Common myeloid progenitor, CD34-positive (primary cell): Measurements from ENCODE around the gene NUDT3.
A peak's percentile ranks its signal among the peaks of the same experiment; 100 is the strongest.

Experiments
- CTCF ChIA-PET: fragments of 350-600 bp; sonication (Branson Sonifier 250); formaldehyde crosslinking; loops from one replicate; lab custom pipeline; 2021; ENCODE audit warnings: antibody characterized with exemption; lab: Charles Lee
- POLR2A ChIA-PET: fragments of 350-600 bp; sonication (Branson Sonifier 250); formaldehyde crosslinking; loops from one replicate; lab custom pipeline; 2021; ENCODE audit warnings: antibody characterized with exemption; lab: Charles Lee
- DNase-seq, 3 donors: peaks; one replicate each; pipeline versions ENCODE4 v3.0.0 to v3.0.0-alpha.2; 2013
- H3K27ac ChIP-seq, 2 experiments: 1 replicate in 1 of 2; 2 replicates in 1 of 2; pipeline ENCODE4 v1.7.0; 2013; ENCODE audit warnings: inconsistent platforms in 2 of 2, low read length in 2 of 2, mild to moderate bottlenecking in 2 of 2, low read depth in 1 of 2, moderate library complexity in 1 of 2; ENCODE audit not compliant: severe bottlenecking in 2 of 2, insufficient read depth in 1 of 2, poor library complexity in 1 of 2
- H3K27me3 ChIP-seq, 5 experiments: replicated peaks in 2 of 5; 1 replicate in 3 of 5; 2 replicates in 2 of 5; pipeline versions ENCODE4 v1.6.1 to v1.7.0; 2013; ENCODE audit warnings: low read length in 4 of 5, mild to moderate bottlenecking in 2 of 5, moderate library complexity in 2 of 5, inconsistent platforms in 1 of 5; ENCODE audit not compliant: insufficient read depth in 5 of 5, control insufficient read depth in 4 of 5
- H3K36me3 ChIP-seq, 4 experiments: 1 replicate in 2 of 4; 2 replicates in 2 of 4; pipeline versions ENCODE4 v1.6.1 to v1.7.0; 2013; ENCODE audit warnings: low read length in 3 of 4, control low read depth in 1 of 4, mild to moderate bottlenecking in 1 of 4; ENCODE audit not compliant: control insufficient read depth in 4 of 4, insufficient read depth in 4 of 4
- H3K4me1 ChIP-seq, 4 experiments: 1 replicate in 3 of 4; 2 replicates in 1 of 4; pipeline versions ENCODE4 v1.6.1 to v1.7.1; 2013; ENCODE audit warnings: low read length in 3 of 4, mild to moderate bottlenecking in 3 of 4, control low read depth in 1 of 4, inconsistent platforms in 1 of 4, moderate library complexity in 1 of 4; ENCODE audit not compliant: control insufficient read depth in 4 of 4, insufficient read depth in 4 of 4; ENCODE audit errors: control extremely low read depth in 1 of 4
- H3K4me3 ChIP-seq, 7 experiments: 1 replicate in 4 of 7; 2 replicates in 3 of 7; pipeline versions ENCODE4 v1.5.1 to v1.7.0; 2013; ENCODE audit warnings: mild to moderate bottlenecking in 7 of 7, low read length in 6 of 7, moderate library complexity in 6 of 7, inconsistent platforms in 2 of 7, low read depth in 2 of 7, control low read depth in 1 of 7; ENCODE audit not compliant: insufficient read depth in 4 of 7, control insufficient read depth in 1 of 7; ENCODE audit errors: extremely low read depth in 1 of 7
- H3K9me3 ChIP-seq, 5 experiments: 1 replicate in 4 of 5; 2 replicates in 1 of 5; pipeline versions ENCODE4 v1.6.1 to v1.7.1; 2013; ENCODE audit warnings: low read length in 4 of 5, mild to moderate bottlenecking in 2 of 5, inconsistent platforms in 1 of 5, low read depth in 1 of 5, moderate library complexity in 1 of 5; ENCODE audit not compliant: control insufficient read depth in 4 of 5, insufficient read depth in 2 of 5; ENCODE audit errors: control extremely low read depth in 1 of 5
- WGBS: methylation state at CpG from one replicate; pipeline ENCODE4 v1.1.5; 2013; ENCODE audit not compliant: insufficient coverage; 5-methylcytosine and 5-hydroxymethylcytosine counted together

Gene NUDT3

DNA sequence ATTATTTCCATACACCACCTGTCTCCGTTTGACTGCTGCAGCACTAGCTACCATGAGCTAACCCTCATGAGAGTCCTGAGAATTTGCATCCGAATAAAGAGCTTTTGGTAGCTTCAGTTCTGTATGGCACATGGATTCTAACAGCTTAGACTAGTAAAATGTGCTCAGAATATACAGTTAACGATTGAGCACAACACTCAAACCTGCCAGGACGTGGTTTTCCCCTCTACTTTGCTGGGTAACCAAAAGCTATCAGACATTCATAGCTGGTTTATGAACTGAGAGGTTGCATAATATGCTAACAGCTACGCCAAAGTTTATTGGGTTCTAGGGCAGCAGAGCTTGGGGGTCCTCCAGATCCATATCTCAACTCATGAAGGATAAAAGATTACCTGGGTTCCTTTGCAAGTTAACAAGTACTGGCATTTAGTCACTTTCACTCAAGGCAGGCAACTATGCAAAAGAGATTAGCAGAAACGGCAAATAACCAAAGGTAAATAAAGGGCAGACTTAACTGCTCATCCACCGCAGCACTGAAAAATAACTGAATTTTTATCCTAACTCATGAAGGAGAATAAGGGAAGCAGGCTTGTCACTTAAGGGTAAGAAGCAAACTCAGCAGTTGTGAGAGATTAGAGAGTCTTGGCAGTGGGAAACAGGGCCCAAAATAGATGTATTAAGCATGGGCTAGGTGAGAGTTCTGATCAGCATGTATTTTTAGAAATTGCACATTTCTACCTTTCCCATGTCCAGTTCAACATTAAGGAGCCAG lies 29.4 kb downstream of the NUDT3 start:
- WGBS = 100% methylated on average over 1 of the region's 7 CpGs
- Histone ChIP-seq H3K36me3 (peaks cover 0 to 3% (median 0%) of the 10 kb centered on the region in 4 experiments), H3K4me3 (peak overlapping the region in 3 of 7 experiments; percentile 19 to 35 (median 33)), H3K27me3 (no peaks in the 10 kb centered on the region), H3K4me1 (peaks cover 3 to 32% (median 19%) of the 10 kb centered on the region in 4 experiments), H3K9me3 (no peaks in the 10 kb centered on the region), H3K27ac (peak overlapping the region in 1 of 2 experiments; percentile 20)
- ChIA-PET CTCF (interaction anchor here (1.1 to 2.2 kb wide), 5 partner anchors 9 to 114 kb away, joined by 3 to 6 read pairs (median 3); no protein-coding TSS in a partner anchor), POLR2A (no interaction called here)
- peak in 2 of 3 donors; percentile 50 to 62 for DNase-seq

DNA sequence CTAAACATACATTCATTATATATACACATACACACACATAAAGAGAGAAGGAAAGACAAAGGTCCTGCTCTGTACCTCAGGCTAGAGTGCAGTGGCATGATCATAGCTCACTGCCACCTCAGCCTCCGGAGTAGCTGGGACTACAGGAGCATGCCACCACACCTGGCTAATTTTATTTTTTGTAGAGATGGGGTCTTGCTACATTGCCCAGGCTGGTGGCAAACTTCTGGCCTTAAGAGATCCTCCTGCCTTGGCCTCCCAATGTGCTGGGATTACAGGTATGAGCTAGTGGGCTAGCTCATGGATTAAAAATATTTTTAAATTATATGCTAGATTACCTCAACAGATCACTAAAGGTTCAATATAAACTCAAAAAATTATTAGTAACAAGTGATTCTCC lies 30.3 kb downstream of the NUDT3 start:
- 100% methylated on average over 1 of the region's 1 CpG for WGBS
- ChIA-PET POLR2A (no interaction called here), CTCF (interaction anchor here (1.1 to 2.2 kb wide), 3 partner anchors 8 to 113 kb away, joined by 3 to 5 read pairs (median 3); no protein-coding TSS in a partner anchor)
- Histone ChIP-seq H3K27me3 (no peaks in the 10 kb centered on the region), H3K4me1 (peaks cover 3 to 32% (median 19%) of the 10 kb centered on the region in 4 experiments), H3K4me3 (no peak overlapping the region), H3K27ac (no peak overlapping the region), H3K9me3 (no peaks in the 10 kb centered on the region), H3K36me3 (no peaks in the 10 kb centered on the region)
- DNase-seq = no peak

DNA sequence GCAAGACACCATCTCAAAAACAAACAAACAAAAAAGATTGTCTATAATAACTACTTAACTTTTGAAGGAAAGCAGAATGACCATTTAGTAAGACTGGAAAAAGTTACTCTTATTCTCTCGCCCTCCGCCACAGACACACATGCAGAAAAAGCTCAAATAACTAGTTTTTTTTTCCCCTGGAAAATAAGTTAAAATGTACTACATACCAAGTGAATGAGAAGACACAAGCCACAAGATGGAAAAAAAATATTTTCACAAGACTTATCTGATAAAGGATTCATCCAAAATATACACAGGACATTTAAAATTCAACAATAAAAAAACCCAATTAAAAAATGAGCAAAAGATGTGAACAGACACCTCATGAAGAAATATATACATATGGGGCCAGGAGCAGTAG lies 31.9 kb downstream of the NUDT3 start:
- Histone ChIP-seq H3K27ac (no peak overlapping the region), H3K4me3 (no peak overlapping the region), H3K27me3 (no peaks in the 10 kb centered on the region), H3K36me3 (no peaks in the 10 kb centered on the region), H3K9me3 (no peaks in the 10 kb centered on the region), H3K4me1 (peaks cover 3 to 32% (median 20%) of the 10 kb centered on the region in 4 experiments)
- no peak for DNase-seq
- no CpG with 5 or more reads among the region's 2 CpGs for WGBS
- POLR2A ChIA-PET = no interaction called here
- CTCF ChIA-PET = interaction anchor here (1.0 to 1.2 kb wide), 2 partner anchors 10 to 54 kb away, joined by 3 read pairs; no protein-coding TSS in a partner anchor

DNA sequence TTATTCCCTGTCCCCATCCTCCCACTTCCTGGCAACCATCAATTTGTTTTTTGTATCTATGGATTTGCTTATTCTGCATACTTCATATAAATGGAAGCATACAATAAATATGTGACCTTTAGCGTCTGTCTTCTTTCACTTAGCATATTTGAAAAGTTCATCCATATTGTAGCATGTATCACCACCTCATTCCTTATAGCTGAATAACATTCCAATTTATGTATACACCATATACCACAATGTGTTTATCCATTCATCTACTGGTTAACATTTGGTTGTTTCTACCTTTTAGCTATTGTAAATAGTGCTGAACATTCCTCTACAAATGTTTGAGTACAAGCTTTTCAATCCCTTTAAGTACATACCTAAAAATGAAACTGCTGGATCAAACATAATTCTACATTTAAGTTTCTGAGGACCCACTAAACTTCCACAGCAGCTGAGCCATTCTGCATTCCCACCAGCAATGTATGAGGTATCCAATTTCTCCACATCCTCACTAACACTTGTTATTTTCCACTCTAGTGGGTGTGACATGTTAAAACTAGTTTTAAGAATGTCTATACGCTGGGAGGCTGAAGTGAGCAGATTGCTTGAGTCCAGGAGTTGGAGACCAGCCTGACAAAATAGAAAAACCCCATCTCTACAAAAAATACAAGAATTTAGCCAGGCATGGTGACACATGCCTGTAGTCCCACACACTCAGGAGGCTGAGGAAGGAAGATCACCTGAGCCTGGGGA lies 32.9 kb downstream of the NUDT3 start:
- no peak for DNase-seq
- H3K27ac ChIP-seq = no peak overlapping the region
- no peak overlapping the region for H3K4me3 ChIP-seq
- no peaks in the 10 kb centered on the region for H3K9me3 ChIP-seq
- POLR2A ChIA-PET = interaction anchor here (1.2 kb wide), 1 partner anchor 8 kb away, joined by 4 read pairs; no protein-coding TSS in a partner anchor
- no CpG with 5 or more reads among the region's 2 CpGs for WGBS
- peaks cover 3 to 32% (median 20%) of the 10 kb centered on the region in 4 experiments for H3K4me1 ChIP-seq
- no peaks in the 10 kb centered on the region for H3K36me3 ChIP-seq
- CTCF ChIA-PET = interaction anchor here (0.7 to 1.7 kb wide), 3 partner anchors 12 to 27 kb away, joined by 3 to 5 read pairs (median 3); no protein-coding TSS in a partner anchor
- no peaks in the 10 kb centered on the region for H3K27me3 ChIP-seq

DNA sequence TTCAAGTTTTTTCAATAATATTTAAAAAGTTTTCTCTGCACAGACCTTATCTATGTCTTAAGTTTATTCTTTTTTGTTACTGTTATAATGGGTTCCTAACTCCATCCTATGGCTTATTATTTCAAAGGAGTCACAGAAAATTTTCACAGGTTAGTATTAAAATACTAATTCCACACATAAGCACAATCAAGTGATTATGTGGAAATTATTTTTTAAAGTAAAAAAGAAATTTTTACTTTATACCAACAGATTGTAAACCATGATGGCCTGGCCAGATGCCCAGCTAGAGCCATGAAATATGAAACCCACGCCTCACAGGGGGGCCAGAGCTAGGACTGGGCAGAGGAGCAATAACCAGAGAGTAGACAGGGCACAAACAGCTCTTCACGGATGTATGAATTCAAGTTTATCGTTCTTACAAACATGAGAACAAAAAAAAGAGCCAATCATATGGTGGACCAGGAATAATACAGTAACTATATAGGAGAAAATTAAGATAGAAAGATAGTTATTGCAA lies 34.0 kb downstream of the NUDT3 start:
- Histone ChIP-seq H3K27me3 (no peaks in the 10 kb centered on the region), H3K9me3 (no peaks in the 10 kb centered on the region), H3K27ac (no peak overlapping the region), H3K36me3 (no peaks in the 10 kb centered on the region), H3K4me1 (peaks cover 3 to 23% (median 15%) of the 10 kb centered on the region in 4 experiments), H3K4me3 (no peak overlapping the region)
- WGBS = 67% methylated on average over 1 of the region's 3 CpGs
- ChIA-PET CTCF (interaction anchor here (1.7 kb wide), 1 partner anchor 20 kb away, joined by 5 read pairs; no protein-coding TSS in a partner anchor), POLR2A (interaction anchor here (1.2 kb wide), 1 partner anchor 9 kb away, joined by 4 read pairs; no protein-coding TSS in a partner anchor)
- no peak for DNase-seq

DNA sequence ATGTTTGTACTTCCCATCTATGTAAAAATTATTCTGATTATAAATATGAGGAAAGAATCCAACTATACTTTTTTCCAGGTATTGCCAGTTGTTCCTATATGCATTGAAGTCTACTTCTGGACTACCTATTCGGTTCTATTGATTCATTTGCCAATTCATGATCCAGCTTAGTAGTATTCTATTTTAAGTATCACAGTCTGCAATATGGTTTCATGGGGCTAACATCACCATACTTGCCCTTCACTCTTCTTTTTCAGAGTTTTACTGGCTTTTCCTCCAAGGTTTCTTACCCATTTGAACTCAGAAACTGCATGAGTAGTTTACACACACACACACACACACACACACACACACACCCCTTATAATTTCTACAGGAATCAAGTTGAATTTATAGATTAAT lies 34.5 kb downstream of the NUDT3 start:
- no peaks in the 10 kb centered on the region for H3K36me3 ChIP-seq
- no peak overlapping the region for H3K4me3 ChIP-seq
- H3K4me1 ChIP-seq = peaks cover 3 to 18% (median 12%) of the 10 kb centered on the region in 4 experiments
- H3K27me3 ChIP-seq = no peaks in the 10 kb centered on the region
- no peaks in the 10 kb centered on the region for H3K9me3 ChIP-seq
- no CpG with 5 or more reads among the region's 1 CpG for WGBS
- POLR2A ChIA-PET = no interaction called here
- no peak overlapping the region for H3K27ac ChIP-seq
- CTCF ChIA-PET = interaction anchor here (0.7 to 1.7 kb wide), 3 partner anchors 19 to 114 kb away, joined by 3 to 5 read pairs (median 4); no protein-coding TSS in a partner anchor
- no peak for DNase-seq
